HG03432 (cell line): Measurements from ENCODE around the gene TRAPPC2.
"Not testable (repeated sequence)": the region's sequence is repeated elsewhere in the genome, so short reads cannot be mapped to it uniquely, and the experiment has no call there.

Experiments used
- ATAC-seq: cut with Tn5 transposase; IDR thresholded peaks from one replicate; pipeline ENCODE4 v1.9.1; 2021; ENCODE audit warnings: mild to moderate bottlenecking, moderate library complexity; ENCODE audit not compliant: unreplicated experiment

The TRAPPC2 gene

GRCh38 chrX:13699183-13699826, 35.1 kb downstream of the TRAPPC2 start:
- ATAC-seq: peak; percentile 67

GRCh38 chrX:13698432-13698831, 36.0 kb downstream of the TRAPPC2 start:
- no peak for ATAC-seq

- peak; percentile 4 for ATAC-seq
These were observed 36.4 kb downstream of the TRAPPC2 start for GRCh38 chrX:13697976-13698375.

GRCh38 chrX:13697455-13697854, 37.0 kb downstream of the TRAPPC2 start:
- peak; percentile 65 for ATAC-seq

GRCh38 chrX:13695601-13696115, 38.8 kb downstream of the TRAPPC2 start:
- ATAC-seq: no peak

- ATAC-seq: no peak
These were observed 39.4 kb downstream of the TRAPPC2 start for GRCh38 chrX:13694983-13695382.

- no peak for ATAC-seq
These were observed 40.1 kb downstream of the TRAPPC2 start for GRCh38 chrX:13694359-13694758.

- no peak for ATAC-seq
These were observed 41.0 kb downstream of the TRAPPC2 start for GRCh38 chrX:13693341-13693961.

GRCh38 chrX:13692771-13693231, 41.6 kb downstream of the TRAPPC2 start:
- ATAC-seq: no peak

- no peak for ATAC-seq
These were observed 42.5 kb downstream of the TRAPPC2 start for GRCh38 chrX:13691841-13692371.

- ATAC-seq: no peak
These were observed 43.6 kb downstream of the TRAPPC2 start for GRCh38 chrX:13690836-13691235.

- no peak for ATAC-seq
These were observed 44.6 kb downstream of the TRAPPC2 start for GRCh38 chrX:13689741-13690211.

- ATAC-seq: peak; percentile 88
These were observed 45.3 kb downstream of the TRAPPC2 start, which contains the start of gene RAB9A for GRCh38 chrX:13688958-13689740. TSS of gene RAB9A (plus strand) at chrX:13689128. CDS start at chrX:13708747, 19,619 bp downstream.

- ATAC-seq: no peak
These were observed 45.9 kb downstream of the TRAPPC2 start for GRCh38 chrX:13688384-13688957.

- no peak for ATAC-seq
These were observed 47.2 kb downstream of the TRAPPC2 start for GRCh38 chrX:13687203-13687602.

- no peak for ATAC-seq
These were observed 49.2 kb downstream of the TRAPPC2 start for GRCh38 chrX:13685126-13685763.

GRCh38 chrX:13684361-13684760, 50.1 kb downstream of the TRAPPC2 start:
- ATAC-seq: no peak

- no peak for ATAC-seq
These were observed 52.8 kb downstream of the TRAPPC2 start for GRCh38 chrX:13681595-13681994.

GRCh38 chrX:13679700-13680099, 54.7 kb downstream of the TRAPPC2 start:
- ATAC-seq: not testable (repeated sequence)

GRCh38 chrX:13676885-13677284, 57.5 kb downstream of the TRAPPC2 start:
- no peak for ATAC-seq
